Endodermal cell (in vitro differentiated cells): ENCODE data around the gene AFF3. TPM values are rescaled to one million over a fixed set of nuclear protein-coding genes. Genes with fewer than 3 reads are reported as not detected.
A peak's percentile ranks its signal among the peaks of the same experiment; 100 is the strongest.

Source experiments
- DNase-seq: peaks from one replicate; pipeline ENCODE4 v3.0.0-alpha.2; 2017
- H3K27ac ChIP-seq: 2 replicates; pipeline ENCODE4 v1.5.1; 2013; ENCODE audit warnings: mild to moderate bottlenecking, low read depth, low read length, moderate library complexity
- H3K27me3 ChIP-seq: 2 replicates; pipeline ENCODE4 v1.6.1; 2013; ENCODE audit warnings: mild to moderate bottlenecking, low read length, moderate library complexity; ENCODE audit not compliant: insufficient read depth, control insufficient read depth, poor library complexity, severe bottlenecking
- H3K36me3 ChIP-seq: 2 replicates; pipeline ENCODE4 v1.7.0; 2013; ENCODE audit warnings: mild to moderate bottlenecking, low read length, moderate library complexity; ENCODE audit not compliant: control insufficient read depth, insufficient read depth
- H3K4me1 ChIP-seq: one replicate; pipeline ENCODE4 v1.7.0; 2013; ENCODE audit warnings: low read length; ENCODE audit not compliant: control insufficient read depth, insufficient read depth
- H3K4me3 ChIP-seq: 2 replicates; pipeline ENCODE4 v1.5.1; 2013; ENCODE audit warnings: mild to moderate bottlenecking, low read length, moderate library complexity
- H3K9ac ChIP-seq: 2 replicates; pipeline ENCODE4 v1.6.1; 2013; ENCODE audit warnings: mild to moderate bottlenecking, low read length, moderate library complexity; ENCODE audit not compliant: poor library complexity, severe bottlenecking; ENCODE audit errors: extremely low read depth
- H3K9me3 ChIP-seq: 2 replicates; pipeline ENCODE4 v1.6.1; 2013; ENCODE audit warnings: mild to moderate bottlenecking, low read length, moderate library complexity; ENCODE audit not compliant: control insufficient read depth
- H3K27ac Mint-ChIP-seq: 2 replicates; pipeline ENCODE4 v1.8.0; 2020; ENCODE audit warnings: mixed read lengths
- H3K27me3 Mint-ChIP-seq: 2 replicates; pipeline ENCODE4 v1.8.0; 2021; ENCODE audit warnings: mild to moderate bottlenecking, mixed read lengths; ENCODE audit not compliant: insufficient read depth
- H3K36me3 Mint-ChIP-seq: 2 replicates; pipeline ENCODE4 v1.8.0; 2020; ENCODE audit warnings: low read depth, mixed read lengths
- H3K4me1 Mint-ChIP-seq: 2 replicates; pipeline ENCODE4 v1.8.0; 2020; ENCODE audit warnings: mixed read lengths
- H3K4me3 Mint-ChIP-seq: 2 replicates; pipeline ENCODE4 v1.8.0; 2020; ENCODE audit warnings: mild to moderate bottlenecking, moderate library complexity, mixed read lengths
- H3K9me3 Mint-ChIP-seq: 2 replicates; pipeline ENCODE4 v1.8.0; 2020; ENCODE audit warnings: mild to moderate bottlenecking, mixed read lengths
- WGBS, 2 experiments: methylation state at CpG; one replicate each; pipeline versions ENCODE4 v1.1.5 to v1.1.7; 2013; ENCODE audit warnings: missing lambda C conversion rate in 2 of 2, mixed read lengths in 1 of 2; ENCODE audit not compliant: insufficient coverage in 1 of 2, insufficient read length in 1 of 2; 5-methylcytosine and 5-hydroxymethylcytosine counted together
- total RNA-seq, 2 donors: library from RNA; stranded (reverse); fragmentation: NEBNext Ultra II Directional in 1 of 2; extraction: Animal tissue kit (Norgen Biotek cat#: 25700) in 1 of 2; gene quantifications; 2 replicates in 1 of 2; 3 replicates in 1 of 2; pipeline ENCODE4 v1.2.1, GENCODE V29; 2021
- TF ChIP-seq, protein P1 (sequence below): fragments of 200-600 bp; sonication (generic); conservative IDR thresholded peaks from 2 replicates; pipeline ENCODE4 v1.5.0; 2021; ENCODE audit warnings: antibody characterized with exemption, mild to moderate bottlenecking

Gene AFF3
- total RNA-seq, 2 donors from 2014 or later: 0.62 to 0.73 TPM

DNA sequence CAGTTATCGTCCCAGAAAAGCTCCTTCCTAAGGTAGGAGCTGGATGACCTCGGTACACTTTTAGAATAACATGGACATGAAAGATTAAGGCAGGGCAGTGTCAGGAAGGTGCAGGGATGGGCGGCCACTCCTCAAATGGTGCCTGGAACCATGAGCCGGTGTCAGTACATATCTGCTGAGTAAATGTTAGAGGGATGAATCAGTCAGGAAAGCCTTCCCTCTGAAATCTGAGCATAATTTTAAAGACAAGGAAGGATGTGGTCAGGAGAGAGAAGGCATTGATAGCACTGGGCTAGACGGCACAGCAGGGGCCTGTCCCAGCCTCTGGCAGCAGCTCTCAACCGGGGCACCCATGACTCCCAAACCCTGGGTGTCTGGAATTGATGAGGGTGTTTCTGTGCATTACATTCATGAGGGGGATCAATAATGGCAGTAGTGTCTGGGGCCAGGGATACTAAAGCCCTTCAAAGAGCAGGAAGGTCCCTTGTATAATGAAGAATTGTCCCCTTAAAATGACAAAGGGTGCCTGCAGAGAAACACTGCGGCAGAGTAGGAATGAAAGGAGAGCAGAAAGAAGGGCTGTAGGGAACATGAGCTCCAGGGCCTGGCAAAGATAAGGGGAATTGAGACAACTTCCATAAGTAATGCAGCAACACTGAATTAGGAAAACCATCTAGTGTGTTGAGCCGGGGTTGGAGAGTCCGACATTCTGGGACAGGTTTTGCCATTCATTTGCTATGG, 490.3 kb downstream of the AFF3 start:
- no peaks in the 10 kb centered on the region for H3K27me3 ChIP-seq
- no peaks in the 10 kb centered on the region for H3K27me3 Mint-ChIP-seq
- TF ChIP-seq, protein P1, sequence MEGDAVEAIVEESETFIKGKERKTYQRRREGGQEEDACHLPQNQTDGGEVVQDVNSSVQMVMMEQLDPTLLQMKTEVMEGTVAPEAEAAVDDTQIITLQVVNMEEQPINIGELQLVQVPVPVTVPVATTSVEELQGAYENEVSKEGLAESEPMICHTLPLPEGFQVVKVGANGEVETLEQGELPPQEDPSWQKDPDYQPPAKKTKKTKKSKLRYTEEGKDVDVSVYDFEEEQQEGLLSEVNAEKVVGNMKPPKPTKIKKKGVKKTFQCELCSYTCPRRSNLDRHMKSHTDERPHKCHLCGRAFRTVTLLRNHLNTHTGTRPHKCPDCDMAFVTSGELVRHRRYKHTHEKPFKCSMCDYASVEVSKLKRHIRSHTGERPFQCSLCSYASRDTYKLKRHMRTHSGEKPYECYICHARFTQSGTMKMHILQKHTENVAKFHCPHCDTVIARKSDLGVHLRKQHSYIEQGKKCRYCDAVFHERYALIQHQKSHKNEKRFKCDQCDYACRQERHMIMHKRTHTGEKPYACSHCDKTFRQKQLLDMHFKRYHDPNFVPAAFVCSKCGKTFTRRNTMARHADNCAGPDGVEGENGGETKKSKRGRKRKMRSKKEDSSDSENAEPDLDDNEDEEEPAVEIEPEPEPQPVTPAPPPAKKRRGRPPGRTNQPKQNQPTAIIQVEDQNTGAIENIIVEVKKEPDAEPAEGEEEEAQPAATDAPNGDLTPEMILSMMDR: no peak
- H3K27ac Mint-ChIP-seq: no peak overlapping the region
- H3K9me3 ChIP-seq: no peaks in the 10 kb centered on the region
- no peaks in the 10 kb centered on the region for H3K36me3 Mint-ChIP-seq
- WGBS, 2 experiments: 71 to 83% methylated on average over 8 to 9 of the region's 9 CpGs
- peak; percentile 49 for DNase-seq
- H3K36me3 ChIP-seq: no peaks in the 10 kb centered on the region
- no peaks in the 10 kb centered on the region for H3K9me3 Mint-ChIP-seq
- peaks cover 7% of the 10 kb centered on the region for H3K4me1 ChIP-seq
- peaks cover 17% of the 10 kb centered on the region for H3K4me1 Mint-ChIP-seq
- no peak overlapping the region for H3K4me3 Mint-ChIP-seq
- H3K27ac ChIP-seq: peak overlapping the region; percentile 62
- H3K9ac ChIP-seq: no peak overlapping the region
- no peak overlapping the region for H3K4me3 ChIP-seq

DNA sequence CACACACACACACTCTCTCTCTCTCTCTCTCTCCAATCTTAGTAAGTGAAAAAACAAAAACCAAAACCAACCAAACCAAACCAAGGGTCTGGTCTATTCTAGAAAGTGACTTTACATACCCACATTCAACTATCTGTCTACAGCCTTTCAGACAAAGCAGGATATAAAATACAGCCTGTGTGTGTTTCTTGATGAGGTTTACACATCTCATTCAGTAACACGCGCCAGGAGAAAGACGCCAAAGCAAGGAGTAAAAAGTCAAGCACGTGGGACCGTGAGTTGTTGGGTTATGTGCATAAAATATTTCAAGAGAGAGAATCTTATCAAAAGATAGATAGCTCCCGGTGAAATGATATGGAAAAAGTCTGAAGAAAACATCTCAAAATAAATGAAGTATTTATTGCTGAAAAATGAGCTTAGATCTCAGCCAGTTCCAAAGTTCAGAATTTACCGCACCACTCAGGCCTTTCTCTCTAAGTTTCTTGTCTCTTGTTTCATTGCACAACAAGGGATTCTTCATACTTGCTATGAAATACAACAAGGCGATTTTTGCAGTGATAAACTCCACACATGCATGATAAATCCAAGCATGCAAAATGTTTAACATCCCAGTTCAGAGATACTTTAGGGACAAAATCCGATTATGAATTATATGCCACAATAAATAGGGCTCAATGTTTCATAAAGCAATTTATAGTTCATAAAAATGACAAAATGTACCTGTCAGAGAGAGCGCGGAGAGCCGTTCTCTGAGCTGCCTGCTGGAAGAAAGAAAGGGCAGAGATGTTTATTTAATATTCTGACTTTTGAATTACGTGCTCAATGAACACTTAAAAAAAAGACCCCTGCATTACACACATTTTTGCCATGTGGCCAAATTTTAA, 493.2 kb downstream of the AFF3 start:
- Histone ChIP-seq H3K36me3 (no peaks in the 10 kb centered on the region), H3K9me3 (no peaks in the 10 kb centered on the region), H3K27ac (peak overlapping the region; percentile 80), H3K4me1 (peaks cover 7% of the 10 kb centered on the region), H3K4me3 (no peak overlapping the region), H3K9ac (no peak overlapping the region), H3K27me3 (no peaks in the 10 kb centered on the region)
- Mint-ChIP-seq H3K9me3 (no peaks in the 10 kb centered on the region), H3K4me1 (peaks cover 17% of the 10 kb centered on the region), H3K27ac (no peak overlapping the region), H3K36me3 (no peaks in the 10 kb centered on the region), H3K4me3 (no peak overlapping the region), H3K27me3 (no peaks in the 10 kb centered on the region)
- TF ChIP-seq, protein P1: no peak
- DNase-seq: no peak
- 94 to 96% methylated on average over 11 to 12 of the region's 13 CpGs for WGBS, 2 experiments

DNA sequence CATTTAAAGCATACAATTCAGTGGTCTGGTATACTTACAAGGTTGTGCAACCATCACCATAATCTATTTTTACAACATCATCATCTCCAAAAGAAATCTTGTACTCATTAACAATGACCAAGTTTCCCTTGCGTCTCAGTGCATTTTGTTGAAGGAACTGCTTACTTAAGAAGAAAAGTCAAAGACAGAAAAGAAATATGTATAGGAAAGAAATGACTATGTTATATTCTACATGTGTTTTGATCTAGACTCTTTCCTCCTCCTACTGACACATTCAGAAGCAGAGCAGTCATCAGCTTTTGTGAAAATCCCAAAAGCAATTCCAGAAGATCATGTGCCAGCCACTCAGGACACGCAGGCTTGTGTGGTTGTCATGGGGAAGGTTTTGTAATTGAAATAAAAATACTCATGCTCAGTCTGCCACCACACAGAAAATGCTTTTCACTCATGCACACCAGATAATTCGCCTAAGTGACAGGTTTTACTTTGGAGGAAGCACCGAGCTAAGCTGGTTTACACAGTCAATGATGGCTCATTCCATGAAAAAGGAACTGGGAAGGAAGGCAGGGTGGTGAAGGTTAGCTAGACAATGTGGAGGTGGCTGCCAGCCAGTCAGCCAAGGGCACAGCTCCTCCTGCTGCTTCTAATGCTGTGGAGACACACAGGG, 494.1 kb downstream of the AFF3 start:
- 60 to 83% methylated on average over 1 to 4 of the region's 4 CpGs for WGBS, 2 experiments
- TF ChIP-seq, protein P1: no peak
- H3K27me3 ChIP-seq: no peaks in the 10 kb centered on the region

More for the DNA sequence above, 494.1 kb downstream of the AFF3 start:
- Histone ChIP-seq H3K4me1 (peaks cover 7% of the 10 kb centered on the region), H3K36me3 (no peaks in the 10 kb centered on the region), H3K4me3 (no peak overlapping the region), H3K9ac (no peak overlapping the region), H3K27ac (peak overlapping the region; percentile 80), H3K9me3 (no peaks in the 10 kb centered on the region)
- Mint-ChIP-seq H3K27me3 (no peaks in the 10 kb centered on the region), H3K9me3 (no peaks in the 10 kb centered on the region), H3K27ac (no peak overlapping the region), H3K4me1 (peaks cover 17% of the 10 kb centered on the region), H3K36me3 (no peaks in the 10 kb centered on the region), H3K4me3 (no peak overlapping the region)
- DNase-seq: no peak
